ENCODE measurements around the gene ELOVL4.

DNA sequence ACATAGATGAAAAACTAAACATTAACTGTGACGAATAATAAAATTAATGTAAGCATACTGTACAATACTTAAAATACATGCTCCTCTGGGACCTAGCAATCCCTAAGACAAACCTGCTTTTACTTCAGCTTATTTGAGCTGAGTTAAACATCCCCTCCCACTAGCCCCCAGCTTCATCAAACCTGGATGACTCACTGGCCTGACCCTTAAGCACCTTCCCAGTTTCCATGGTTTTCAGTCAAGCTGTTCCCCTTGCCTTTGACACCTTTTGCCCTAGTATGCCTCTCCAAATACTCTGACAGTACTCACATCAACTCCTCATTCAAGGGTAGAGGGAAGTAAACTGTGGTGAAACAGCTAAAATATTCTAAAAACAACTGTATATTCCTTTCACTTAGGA is 4.2 kb downstream of the ELOVL4 start:
- TF ChIP-seq, protein P1, sequence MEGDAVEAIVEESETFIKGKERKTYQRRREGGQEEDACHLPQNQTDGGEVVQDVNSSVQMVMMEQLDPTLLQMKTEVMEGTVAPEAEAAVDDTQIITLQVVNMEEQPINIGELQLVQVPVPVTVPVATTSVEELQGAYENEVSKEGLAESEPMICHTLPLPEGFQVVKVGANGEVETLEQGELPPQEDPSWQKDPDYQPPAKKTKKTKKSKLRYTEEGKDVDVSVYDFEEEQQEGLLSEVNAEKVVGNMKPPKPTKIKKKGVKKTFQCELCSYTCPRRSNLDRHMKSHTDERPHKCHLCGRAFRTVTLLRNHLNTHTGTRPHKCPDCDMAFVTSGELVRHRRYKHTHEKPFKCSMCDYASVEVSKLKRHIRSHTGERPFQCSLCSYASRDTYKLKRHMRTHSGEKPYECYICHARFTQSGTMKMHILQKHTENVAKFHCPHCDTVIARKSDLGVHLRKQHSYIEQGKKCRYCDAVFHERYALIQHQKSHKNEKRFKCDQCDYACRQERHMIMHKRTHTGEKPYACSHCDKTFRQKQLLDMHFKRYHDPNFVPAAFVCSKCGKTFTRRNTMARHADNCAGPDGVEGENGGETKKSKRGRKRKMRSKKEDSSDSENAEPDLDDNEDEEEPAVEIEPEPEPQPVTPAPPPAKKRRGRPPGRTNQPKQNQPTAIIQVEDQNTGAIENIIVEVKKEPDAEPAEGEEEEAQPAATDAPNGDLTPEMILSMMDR (IDR thresholded peaks at IDR 0.05), result no peak
- no peak for TF ChIP-seq ZFX (IDR thresholded peaks at IDR 0.05; ENCODE audit: borderline replicate concordance)
